HepG2 (cell line): ENCODE measurements around the gene ETHE1. TPM values are rescaled to one million over a fixed set of nuclear protein-coding genes. Genes with fewer than 3 reads are reported as not detected.
A peak's percentile ranks its signal among the peaks of the same experiment; 100 is the strongest.

ENCODE experiments used
- ATAC-seq: fragments of 200-7000 bp; cut with Tn5 transposase; 3 replicates; pipeline ENCODE4 v1.9.1; 2020; ENCODE audit warnings: mild to moderate bottlenecking, moderate library complexity
- BruUV-seq: library from RNA; stranded (reverse); fragments of 400-500 nt; replicated peaks from 2 replicates; lab custom pipeline; 2021; lab: Mats Ljungman, UMichigan
- CTCF ChIA-PET: fragments of 300-600 bp; formaldehyde crosslinking; extraction: SDS; loops from one replicate; lab custom pipeline; 2021; ENCODE audit warnings: low total read pairs, inconsistent platforms, low intra/inter-chr PET ratio; lab: Yijun Ruan, JAX
- POLR2A ChIA-PET: fragments of 350-600 bp; sonication (Branson Sonifier 250); formaldehyde crosslinking; loops from one replicate; lab custom pipeline; 2020; ENCODE audit warnings: antibody characterized with exemption, inconsistent platforms; lab: Yijun Ruan, JAX
- DNase-seq: peaks from one replicate; pipeline ENCODE4 v3.0.0-alpha.2; 2015; ENCODE audit warnings: low spot score
- FAIRE-seq: peaks from 3 replicates; lab custom pipeline; 2011; peaks lifted over from hg19 to GRCh38; lab: Jason Lieb, UNC
- H2AFZ ChIP-seq: one replicate; pipeline ENCODE4 v1.6.1; 2011; ENCODE audit warnings: low read length, inconsistent platforms
- H3K27ac ChIP-seq: fragments of 300-600 bp; 3 replicates; pipeline ENCODE4 v1.8.0; 2011; ENCODE audit warnings: mixed run types, mild to moderate bottlenecking, mixed read lengths, low read length, inconsistent platforms; ENCODE audit not compliant: insufficient read depth; ENCODE audit errors: extremely low read length
- H3K27me3 ChIP-seq, 2 experiments: fragments of 200-600 bp in 1 of 2; 2 replicates in 1 of 2; 3 replicates in 1 of 2; pipeline versions ENCODE4 v1.6.0 to v1.8.0; 2011; ENCODE audit warnings: low read length in 2 of 2, mild to moderate bottlenecking in 2 of 2, moderate library complexity in 2 of 2, inconsistent platforms in 1 of 2; ENCODE audit not compliant: insufficient read depth in 2 of 2, control insufficient read depth in 1 of 2
- H3K36me3 ChIP-seq, 2 experiments: fragments of 200-600 bp in 1 of 2; replicated peaks in 1 of 2; 2 replicates in 1 of 2; 3 replicates in 1 of 2; pipeline versions ENCODE4 v1.5.1 to v1.8.0; 2011; ENCODE audit warnings: low read length in 2 of 2, inconsistent platforms in 1 of 2; ENCODE audit not compliant: insufficient read depth in 2 of 2, control insufficient read depth in 1 of 2
- H3K4me1 ChIP-seq: 2 replicates; pipeline ENCODE4 v1.5.1; 2012; ENCODE audit warnings: low read length, inconsistent platforms; ENCODE audit not compliant: insufficient read depth
- H3K4me2 ChIP-seq: 2 replicates; pipeline ENCODE4 v1.6.0; 2011; ENCODE audit warnings: low read depth, low read length, inconsistent platforms
- H3K4me3 ChIP-seq, 3 experiments: fragments of 200-600 bp in 1 of 3; sonication (generic), shearing (Covaris generic) in 1 of 3; replicated peaks in 1 of 3; 2 replicates each; pipeline ENCODE4 v1.5.1; 2011 to 2016; ENCODE audit warnings: low read length in 3 of 3, inconsistent platforms in 2 of 3, low read depth in 2 of 3, mild to moderate bottlenecking in 2 of 3, control low read depth in 1 of 3, mixed read lengths in 1 of 3; ENCODE audit not compliant: insufficient read depth in 1 of 3
- H3K79me2 ChIP-seq: one replicate; pipeline ENCODE4 v1.6.1; 2011; ENCODE audit warnings: low read length, inconsistent platforms; ENCODE audit not compliant: insufficient read depth
- H3K9ac ChIP-seq: 2 replicates; pipeline ENCODE4 v1.6.0; 2011; ENCODE audit warnings: mild to moderate bottlenecking, low read depth, low read length, inconsistent platforms; ENCODE audit not compliant: insufficient read depth
- H3K9me3 ChIP-seq: 2 replicates; pipeline ENCODE4 v1.5.1; 2012; ENCODE audit warnings: mild to moderate bottlenecking, low read length
- H4K20me1 ChIP-seq: 2 replicates; pipeline ENCODE4 v1.6.0; 2011; ENCODE audit warnings: inconsistent platforms, mild to moderate bottlenecking, low read length, moderate library complexity; ENCODE audit not compliant: insufficient read depth
- AGO2 ChIP-seq: fragments of 200-400 bp; formaldehyde crosslinking; optimal IDR thresholded peaks from 2 replicates; pipeline ENCODE3; 2017; ENCODE audit warnings: mild to moderate bottlenecking, low read depth, low read length, moderate library complexity
- CENPBD1 ChIP-seq: sonication (generic); formaldehyde crosslinking; IDR thresholded peaks from 2 replicates; pipeline ENCODE4 v1.8.0; 2022; ENCODE audit warnings: missing genetic modification reagents, low read depth, mild to moderate bottlenecking, borderline replicate concordance
- DNMT1 ChIP-seq: sonication (generic); formaldehyde crosslinking; IDR thresholded peaks from 2 replicates; pipeline ENCODE4 v1.5.1; 2020; ENCODE audit warnings: mild to moderate bottlenecking, missing genetic modification reagents
- ZNF556 ChIP-seq: sonication (generic); formaldehyde crosslinking; IDR thresholded peaks from 2 replicates; pipeline ENCODE4 v1.4.0; 2020; ENCODE audit warnings: mild to moderate bottlenecking, missing genetic modification reagents, borderline replicate concordance
- ZNF619 ChIP-seq: sonication (generic); formaldehyde crosslinking; IDR thresholded peaks from 2 replicates; pipeline ENCODE4 v1.4.0; 2020; ENCODE audit warnings: mild to moderate bottlenecking, missing genetic modification reagents
- WGBS: methylation state at CpG from one replicate; pipeline ENCODE4 v1.1.6; 2017; ENCODE audit warnings: low lambda C conversion rate; 5-methylcytosine and 5-hydroxymethylcytosine counted together
- in situ Hi-C: cut with HindIII; loops from 2 replicates; pipeline ENCODE4 v1.10.0; 2017; ENCODE audit warnings: low pct_unique_long_range_greater_than_20kb; ENCODE audit not compliant: extremely low pct_ligation_motif_present
- intact Hi-C: fragments of 100-400 bp; cut with micrococcal nuclease; formaldehyde crosslinking; loops from one replicate; pipeline ENCODE4 v1.10.0; 2022; ENCODE audit not compliant: unreplicated experiment
- polyA plus RNA-seq, 8 experiments: library from polyadenylated mRNA; depleted of rRNA in 3 of 8; stranded (reverse) in 7 of 8; unstranded in 1 of 8; fragments of >200 nt; fragmentation: Illumina TruSeq in 4 of 8; extraction: Trizol in 4 of 8; gene quantifications; 2 replicates each; pipeline versions ENCODE4 v1.2.1 to v1.2.3, GENCODE V29; 2011 to 2016; ENCODE audit warnings: low read depth in 4 of 8, missing spikeins in 1 of 8, mixed read lengths in 1 of 8; ENCODE audit not compliant: insufficient read depth in 1 of 8
- total RNA-seq, 5 experiments: library from RNA; depleted of rRNA; stranded (reverse); fragments of >200 nt; fragmentation: Illumina TruSeq; extraction: Trizol; gene quantifications; 2 replicates each; pipeline ENCODE4 v1.2.3, GENCODE V29; 2016; ENCODE audit warnings: low read depth in 1 of 5
- TF ChIP-seq, protein P1 (sequence below): sonication (generic); formaldehyde crosslinking; IDR thresholded peaks from 2 replicates; pipeline ENCODE4 v1.9.0; 2022; ENCODE audit warnings: missing genetic modification reagents, mild to moderate bottlenecking, borderline replicate concordance
- TF ChIP-seq, protein P2 (sequence below): fragments of 450-650 bp; IDR thresholded peaks from 2 replicates; pipeline ENCODE4 v1.6.1; 2017; ENCODE audit warnings: mild to moderate bottlenecking

ETHE1 gene
- total and polyA plus RNA-seq, 2 of the 13 experiments (the other 11 are each of a cell fraction or from before 2014, with no cell fraction given), result 32.5 to 58.4 TPM

DNA sequence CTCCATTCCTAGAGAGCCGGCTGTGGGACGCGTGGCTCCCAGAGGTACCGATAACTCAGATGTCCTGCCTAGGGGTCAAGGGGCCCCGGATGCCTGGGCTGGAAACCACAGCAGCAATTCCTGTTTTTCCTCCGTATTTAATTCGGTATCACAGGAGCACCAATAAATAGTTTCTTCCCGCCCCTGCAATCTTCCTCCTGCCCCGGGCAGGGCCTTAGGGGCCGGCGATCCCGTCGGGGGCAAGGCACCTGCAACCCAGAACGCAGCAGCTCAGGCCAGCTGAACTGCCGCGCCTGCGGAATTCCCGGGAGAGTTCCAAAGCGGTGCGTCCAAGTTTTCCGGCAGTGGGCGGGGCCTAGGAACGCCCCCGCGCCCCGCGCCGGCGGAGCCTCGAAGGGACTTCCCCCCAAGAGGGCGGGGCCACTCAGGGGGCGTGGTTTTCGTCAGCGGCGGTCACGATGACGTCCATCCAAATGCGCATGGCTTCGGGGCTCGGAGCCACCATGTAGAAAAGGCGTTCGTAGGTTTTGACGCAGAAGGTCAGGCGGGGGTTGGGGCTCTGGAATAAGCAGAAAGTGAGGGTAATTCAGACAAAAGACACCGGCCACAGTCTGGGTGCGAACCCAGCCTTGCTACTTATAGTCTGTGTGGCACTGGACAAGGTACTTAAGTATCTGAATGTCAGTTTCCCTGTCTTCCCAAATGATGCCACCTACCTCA is 51.9 kb downstream of the ETHE1 start:
- no TSS peak for BruUV-seq
- H4K20me1 ChIP-seq, result no peaks in the 10 kb centered on the region
- no peak for ATAC-seq
- no peak overlapping the region for H3K9ac ChIP-seq
- in situ Hi-C loops, result no loop called here
- no peaks in the 10 kb centered on the region for H3K79me2 ChIP-seq
- no peaks in the 10 kb centered on the region for H3K9me3 ChIP-seq
- H3K4me3 ChIP-seq, result no peak overlapping the region
- H3K36me3 ChIP-seq, result peaks cover 3 to 5% of the 10 kb centered on the region in 2 experiments; a peak in 2 of 5 replicates
- 96% methylated on average over 46 of the region's 46 CpGs for WGBS
- no peaks in the 10 kb centered on the region for H3K27me3 ChIP-seq
- no peak for FAIRE-seq
- no peak for DNase-seq
- TF ChIP-seq DNMT1, result no peak
- TF ChIP-seq AGO2, result peak; percentile 64
- intact Hi-C loops, result no loop called here
- no peak overlapping the region for H3K27ac ChIP-seq
- no peak overlapping the region for H2AFZ ChIP-seq
- ChIA-PET POLR2A (interaction anchor here (2.5 kb wide), 1 partner anchor 29 kb away, joined by 10 read pairs; the partner anchor contains the start of gene PHLDB3), CTCF (no interaction called here)
- no peaks in the 10 kb centered on the region for H3K4me1 ChIP-seq
- no peak overlapping the region for H3K4me2 ChIP-seq

DNA sequence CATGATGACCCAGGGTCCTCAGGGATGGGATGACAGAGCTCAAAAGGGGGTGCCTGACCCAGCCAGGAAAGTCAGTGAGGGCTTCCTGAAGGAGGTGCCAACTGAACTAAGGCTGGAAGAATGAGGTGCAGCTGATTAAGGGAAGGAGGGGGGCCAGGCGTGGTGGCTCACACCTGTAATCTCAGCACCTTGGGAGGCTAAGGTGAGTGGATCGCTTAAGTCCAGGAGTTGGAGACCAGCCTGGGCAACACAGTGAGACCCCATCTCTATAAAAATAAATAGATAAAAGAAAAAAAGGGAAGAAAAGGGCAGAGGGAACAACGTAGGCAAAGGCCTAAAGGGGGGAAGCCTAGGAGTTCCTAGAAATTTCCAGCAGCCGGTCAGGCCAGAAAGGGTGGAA is 52.5 kb downstream of the ETHE1 start:
- no peaks in the 10 kb centered on the region for H4K20me1 ChIP-seq
- no peak for DNase-seq
- H3K27ac ChIP-seq, result no peak overlapping the region
- in situ Hi-C loops (no loop called here), intact Hi-C loops (no loop called here)
- H3K36me3 ChIP-seq, result peaks cover 3 to 5% of the 10 kb centered on the region in 2 experiments; a peak in 2 of 5 replicates
- H3K9me3 ChIP-seq, result no peaks in the 10 kb centered on the region
- WGBS, result 96% methylated on average over 4 of the region's 4 CpGs
- no peak overlapping the region for H3K9ac ChIP-seq
- no TSS peak for BruUV-seq
- ATAC-seq, result no peak
- H2AFZ ChIP-seq, result no peak overlapping the region
- H3K4me3 ChIP-seq, result no peak overlapping the region
- no peak for FAIRE-seq
- POLR2A ChIA-PET, result interaction anchor here (2.5 to 2.8 kb wide), 2 partner anchors 11 to 30 kb away, joined by 10 read pairs; partner anchors contain the start of gene PHLDB3
- CTCF ChIA-PET, result no interaction called here
- no peaks in the 10 kb centered on the region for H3K27me3 ChIP-seq
- H3K4me2 ChIP-seq, result no peak overlapping the region
- H3K79me2 ChIP-seq, result no peaks in the 10 kb centered on the region
- peaks cover 1% of the 10 kb centered on the region for H3K4me1 ChIP-seq
- TF ChIP-seq CENPBD1 (no peak), ZNF619 (no peak), ZNF556 (CRISPR knock-in tag) (no peak)
- TF ChIP-seq, protein P1, sequence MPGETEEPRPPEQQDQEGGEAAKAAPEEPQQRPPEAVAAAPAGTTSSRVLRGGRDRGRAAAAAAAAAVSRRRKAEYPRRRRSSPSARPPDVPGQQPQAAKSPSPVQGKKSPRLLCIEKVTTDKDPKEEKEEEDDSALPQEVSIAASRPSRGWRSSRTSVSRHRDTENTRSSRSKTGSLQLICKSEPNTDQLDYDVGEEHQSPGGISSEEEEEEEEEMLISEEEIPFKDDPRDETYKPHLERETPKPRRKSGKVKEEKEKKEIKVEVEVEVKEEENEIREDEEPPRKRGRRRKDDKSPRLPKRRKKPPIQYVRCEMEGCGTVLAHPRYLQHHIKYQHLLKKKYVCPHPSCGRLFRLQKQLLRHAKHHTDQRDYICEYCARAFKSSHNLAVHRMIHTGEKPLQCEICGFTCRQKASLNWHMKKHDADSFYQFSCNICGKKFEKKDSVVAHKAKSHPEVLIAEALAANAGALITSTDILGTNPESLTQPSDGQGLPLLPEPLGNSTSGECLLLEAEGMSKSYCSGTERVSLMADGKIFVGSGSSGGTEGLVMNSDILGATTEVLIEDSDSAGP, result no peak
- TF ChIP-seq, protein P2, sequence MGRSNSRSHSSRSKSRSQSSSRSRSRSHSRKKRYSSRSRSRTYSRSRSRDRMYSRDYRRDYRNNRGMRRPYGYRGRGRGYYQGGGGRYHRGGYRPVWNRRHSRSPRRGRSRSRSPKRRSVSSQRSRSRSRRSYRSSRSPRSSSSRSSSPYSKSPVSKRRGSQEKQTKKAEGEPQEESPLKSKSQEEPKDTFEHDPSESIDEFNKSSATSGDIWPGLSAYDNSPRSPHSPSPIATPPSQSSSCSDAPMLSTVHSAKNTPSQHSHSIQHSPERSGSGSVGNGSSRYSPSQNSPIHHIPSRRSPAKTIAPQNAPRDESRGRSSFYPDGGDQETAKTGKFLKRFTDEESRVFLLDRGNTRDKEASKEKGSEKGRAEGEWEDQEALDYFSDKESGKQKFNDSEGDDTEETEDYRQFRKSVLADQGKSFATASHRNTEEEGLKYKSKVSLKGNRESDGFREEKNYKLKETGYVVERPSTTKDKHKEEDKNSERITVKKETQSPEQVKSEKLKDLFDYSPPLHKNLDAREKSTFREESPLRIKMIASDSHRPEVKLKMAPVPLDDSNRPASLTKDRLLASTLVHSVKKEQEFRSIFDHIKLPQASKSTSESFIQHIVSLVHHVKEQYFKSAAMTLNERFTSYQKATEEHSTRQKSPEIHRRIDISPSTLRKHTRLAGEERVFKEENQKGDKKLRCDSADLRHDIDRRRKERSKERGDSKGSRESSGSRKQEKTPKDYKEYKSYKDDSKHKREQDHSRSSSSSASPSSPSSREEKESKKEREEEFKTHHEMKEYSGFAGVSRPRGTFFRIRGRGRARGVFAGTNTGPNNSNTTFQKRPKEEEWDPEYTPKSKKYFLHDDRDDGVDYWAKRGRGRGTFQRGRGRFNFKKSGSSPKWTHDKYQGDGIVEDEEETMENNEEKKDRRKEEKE, result no peak
